ENCODE measurements around the gene FN3KRP.
"Not testable (repeated sequence)": the region's sequence is repeated elsewhere in the genome, so short reads cannot be mapped to it uniquely, and the experiment has no call there.

Gene FN3KRP

DNA sequence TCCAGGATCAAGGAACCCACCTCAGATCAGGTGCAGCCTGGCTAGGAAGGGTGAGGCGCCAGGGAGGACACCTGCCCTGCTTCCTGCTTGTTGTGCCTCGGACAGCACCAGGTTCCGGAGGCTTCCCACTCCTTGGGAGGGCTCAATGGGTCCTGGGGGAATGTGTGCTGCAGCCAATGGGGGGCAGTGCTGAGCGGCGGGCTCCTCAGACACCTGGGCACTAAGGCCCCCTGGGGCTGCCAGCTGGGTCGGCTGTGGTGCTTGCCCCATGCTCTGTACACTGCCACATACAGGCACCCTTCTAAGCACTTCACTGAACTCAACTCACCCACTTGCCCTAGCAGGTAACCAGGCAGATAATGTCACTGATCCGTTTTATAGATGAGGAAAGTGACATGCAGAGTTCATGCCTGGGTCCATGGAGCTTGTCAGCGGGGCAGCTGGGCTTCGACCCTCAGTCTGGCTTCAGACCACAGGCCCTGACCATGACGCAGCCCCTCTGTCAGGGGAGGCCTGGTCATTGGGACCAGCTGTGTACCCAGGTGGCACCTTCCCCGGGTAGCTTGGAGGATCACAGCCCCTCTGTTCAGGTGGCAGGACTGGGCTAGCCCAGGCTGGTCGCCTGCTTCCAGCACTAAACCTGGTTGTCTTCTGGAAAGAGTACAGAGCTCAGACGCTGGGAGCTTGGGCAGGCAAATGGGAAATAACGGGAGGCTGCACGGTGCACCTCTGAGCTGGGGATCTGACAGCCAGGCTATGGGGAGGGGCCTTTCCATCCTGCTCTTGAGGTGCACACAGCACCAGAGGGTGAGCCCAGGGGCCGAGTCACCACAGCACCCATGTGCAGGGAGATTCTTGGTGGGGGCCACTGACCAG lies 27.1 kb downstream of the FN3KRP start:
- no peak for DNase-seq (ENCODE audit: low read depth)

DNA sequence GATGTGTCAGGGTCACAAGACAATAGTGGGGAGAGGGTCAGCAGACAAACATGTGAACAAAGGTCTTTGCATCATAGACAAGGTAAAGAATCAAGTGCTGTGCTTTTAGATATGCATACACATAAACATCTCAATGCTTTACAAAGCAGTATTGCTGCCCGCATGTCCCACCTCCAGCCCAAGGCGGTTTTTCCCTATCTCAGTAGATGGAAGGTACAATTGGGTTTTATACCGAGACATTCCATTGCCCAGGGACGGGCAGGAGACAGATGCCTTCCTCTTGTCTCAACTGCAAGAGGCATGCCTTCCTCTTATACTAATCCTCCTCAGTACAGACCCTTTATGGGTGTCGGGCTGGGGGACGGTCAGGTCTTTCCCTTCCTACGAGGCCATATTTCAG lies 28.2 kb downstream of the FN3KRP start:
- not testable (repeated sequence) for DNase-seq (ENCODE audit: low read depth)

DNA sequence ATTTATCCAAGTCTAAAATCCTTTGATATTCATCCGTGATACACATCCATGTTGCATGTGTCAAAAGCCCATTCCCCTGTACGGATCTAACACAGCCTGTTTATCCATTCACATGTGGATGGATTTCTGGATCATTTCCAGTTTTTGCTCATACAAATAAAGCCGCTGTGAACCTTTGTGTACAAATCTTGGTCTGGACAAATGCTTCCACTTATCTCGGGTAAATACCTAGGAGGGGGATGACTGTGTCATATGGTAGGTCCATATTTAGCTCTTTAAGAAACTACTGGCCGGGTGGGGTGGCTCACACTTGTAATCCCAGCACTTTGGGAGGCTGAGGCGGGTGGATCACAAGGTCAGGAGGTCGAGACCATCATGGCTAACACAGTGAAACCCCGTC lies 29.0 kb downstream of the FN3KRP start:
- no peak for DNase-seq (ENCODE audit: low read depth)

DNA sequence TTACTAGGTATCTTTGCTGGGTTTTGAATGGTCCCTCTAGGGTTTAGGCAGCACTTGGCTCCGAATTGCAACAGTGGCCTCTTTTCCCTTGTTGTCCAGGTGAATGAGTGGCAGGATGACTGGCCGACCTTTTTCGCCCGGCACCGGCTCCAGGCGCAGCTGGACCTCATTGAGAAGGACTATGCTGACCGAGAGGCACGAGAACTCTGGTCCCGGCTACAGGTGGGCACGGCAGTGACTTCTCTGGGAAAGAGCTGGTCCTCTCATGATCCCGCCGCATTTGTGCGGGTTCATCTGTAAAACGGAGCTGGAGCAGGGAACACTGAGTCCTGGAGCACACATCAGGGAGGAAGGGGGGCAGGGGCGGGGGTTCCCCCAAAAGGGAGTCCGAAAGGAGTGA lies 32.2 kb downstream of the FN3KRP start:
- no peak for DNase-seq (ENCODE audit: low read depth)

DNA sequence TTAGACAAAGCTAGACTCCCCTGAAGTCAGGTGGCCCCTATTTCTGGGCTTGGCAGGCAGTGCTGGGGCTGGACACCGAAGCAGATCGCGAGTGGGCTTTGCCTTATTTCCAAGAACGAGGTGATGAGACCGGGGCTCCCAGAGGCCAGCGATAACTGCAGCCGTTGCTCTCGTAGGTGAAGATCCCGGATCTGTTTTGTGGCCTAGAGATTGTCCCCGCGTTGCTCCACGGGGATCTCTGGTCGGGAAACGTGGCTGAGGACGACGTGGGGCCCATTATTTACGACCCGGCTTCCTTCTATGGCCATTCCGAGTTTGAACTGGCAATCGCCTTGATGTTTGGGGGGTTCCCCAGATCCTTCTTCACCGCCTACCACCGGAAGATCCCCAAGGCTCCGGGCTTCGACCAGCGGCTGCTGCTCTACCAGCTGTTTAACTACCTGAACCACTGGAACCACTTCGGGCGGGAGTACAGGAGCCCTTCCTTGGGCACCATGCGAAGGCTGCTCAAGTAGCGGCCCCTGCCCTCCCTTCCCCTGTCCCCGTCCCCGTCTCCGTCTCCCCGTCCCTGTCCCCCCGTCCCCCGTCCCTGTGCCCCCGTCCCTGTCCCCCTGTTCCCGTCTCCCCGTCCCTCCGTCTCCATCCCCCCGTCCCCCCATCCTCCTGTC lies 33.9 kb downstream of the FN3KRP start:
- no peak for DNase-seq (ENCODE audit: low read depth)

GRCh38 chr17:82751171-82751570 lies 34.7 kb downstream of the FN3KRP start:
- no peak for DNase-seq (ENCODE audit: low read depth)

- DNase-seq (ENCODE audit: low read depth) = peak; percentile 26
Measured at GRCh38 chr17:82751571-82752370, 35.3 kb downstream of the FN3KRP start, which contains the start of gene TBCD. TSS of gene TBCD (plus strand) at chr17:82752065. CDS start at chr17:82752194, 129 bp downstream.

- no peak for DNase-seq (ENCODE audit: low read depth)
Measured at GRCh38 chr17:82752371-82753200, 36.1 kb downstream of the FN3KRP start.

DNA sequence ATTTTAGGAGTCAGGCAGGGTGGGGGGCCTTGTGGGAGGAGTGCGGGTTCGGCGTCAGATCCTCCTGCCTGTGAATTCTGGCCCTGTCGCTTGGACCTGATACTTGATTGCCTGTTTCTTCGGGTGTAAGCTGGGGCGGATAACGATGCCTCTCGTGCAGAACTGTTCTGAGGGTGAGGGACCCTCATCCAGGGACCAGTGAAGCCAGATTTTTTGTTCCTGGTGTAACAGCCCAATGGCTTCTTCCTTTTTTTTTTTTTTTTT lies 36.6 kb downstream of the FN3KRP start:
- no peak for DNase-seq (ENCODE audit: low read depth)

GRCh38 chr17:82754297-82755208 lies 38.0 kb downstream of the FN3KRP start:
- DNase-seq (ENCODE audit: low read depth) = no peak

DNA sequence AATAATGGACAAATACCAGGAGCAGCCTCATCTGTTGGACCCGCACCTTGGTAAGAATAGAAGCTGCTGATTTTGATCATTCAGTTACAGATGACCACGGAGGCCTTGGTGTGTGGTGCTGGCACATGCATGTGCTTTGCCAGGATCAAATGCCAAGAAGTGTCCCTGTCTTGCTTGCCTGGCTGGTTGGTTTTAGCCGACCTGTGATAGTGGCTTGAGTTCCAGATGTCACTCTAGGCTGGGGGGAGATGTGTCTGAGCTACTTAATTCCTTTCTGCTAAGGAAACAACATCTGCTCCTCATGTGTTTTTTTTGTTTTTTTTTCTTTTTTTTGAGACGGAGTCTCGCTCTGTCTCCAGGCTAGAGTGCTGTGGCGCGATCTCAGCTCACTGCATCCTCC lies 39.7 kb downstream of the FN3KRP start:
- no peak for DNase-seq (ENCODE audit: low read depth)

DNA sequence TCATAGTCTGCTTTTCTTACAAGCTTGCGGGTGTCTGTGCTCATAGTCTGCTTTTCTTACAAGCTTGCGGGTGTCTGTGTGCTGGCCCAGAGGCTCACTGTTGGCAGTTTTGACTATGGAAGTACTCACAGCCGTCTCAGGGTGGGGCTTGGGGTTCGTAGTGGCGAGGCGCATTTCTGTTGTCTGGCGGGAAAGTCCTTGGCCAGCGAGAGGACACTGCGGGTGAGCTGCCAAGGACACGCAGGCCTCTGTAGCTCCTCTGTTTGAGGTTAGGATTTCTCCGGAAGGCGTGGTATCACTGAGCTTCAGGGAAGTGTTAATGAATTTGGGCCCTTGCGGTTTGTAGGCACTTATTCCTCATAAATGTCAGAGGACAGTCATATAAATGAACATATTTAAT lies 48.9 kb downstream of the FN3KRP start:
- no peak for DNase-seq (ENCODE audit: low read depth)

GRCh38 chr17:82767041-82767754 lies 50.7 kb downstream of the FN3KRP start:
- DNase-seq (ENCODE audit: low read depth) = no peak

DNA sequence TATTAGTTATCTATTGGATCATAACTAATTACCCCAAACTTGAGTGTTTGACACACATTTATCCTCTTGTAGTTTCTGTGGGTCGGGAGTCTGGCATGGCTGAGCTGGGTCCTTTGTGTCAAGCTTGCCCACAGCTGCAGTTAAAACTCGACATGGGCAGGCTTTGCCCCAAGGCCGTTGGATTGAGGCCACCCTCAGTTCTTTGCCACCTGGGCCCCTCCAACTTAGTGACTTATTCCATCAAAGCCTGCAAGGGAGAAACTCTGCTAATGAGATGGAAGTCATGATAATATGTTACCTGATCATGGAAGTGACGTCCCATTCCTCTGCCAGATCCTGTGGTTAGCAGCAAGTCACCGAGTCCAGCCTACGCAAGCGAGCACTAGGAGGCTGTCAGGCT lies 52.5 kb downstream of the FN3KRP start:
- DNase-seq (ENCODE audit: low read depth) = no peak

DNA sequence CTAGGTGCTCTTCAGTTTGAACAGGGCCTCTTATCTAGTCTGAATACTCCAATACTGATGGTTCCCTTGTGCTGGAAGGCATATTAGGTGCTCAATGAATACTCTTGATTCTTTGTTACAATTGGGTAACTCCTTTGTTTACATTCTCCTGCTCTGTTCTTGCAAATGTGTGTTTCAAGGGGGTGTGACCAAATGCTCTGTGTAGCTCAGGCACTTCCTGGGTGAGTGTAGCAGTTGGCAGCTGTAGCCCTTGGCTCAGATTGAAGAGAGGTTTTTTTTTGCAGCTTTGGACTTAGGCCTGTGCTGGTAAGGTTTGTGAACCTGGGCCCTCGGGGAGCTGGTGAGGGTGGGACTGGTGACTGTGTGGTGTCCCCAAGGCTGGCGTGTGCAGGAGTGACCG lies 55.5 kb downstream of the FN3KRP start:
- peak; percentile 30 for DNase-seq (ENCODE audit: low read depth)

DNA sequence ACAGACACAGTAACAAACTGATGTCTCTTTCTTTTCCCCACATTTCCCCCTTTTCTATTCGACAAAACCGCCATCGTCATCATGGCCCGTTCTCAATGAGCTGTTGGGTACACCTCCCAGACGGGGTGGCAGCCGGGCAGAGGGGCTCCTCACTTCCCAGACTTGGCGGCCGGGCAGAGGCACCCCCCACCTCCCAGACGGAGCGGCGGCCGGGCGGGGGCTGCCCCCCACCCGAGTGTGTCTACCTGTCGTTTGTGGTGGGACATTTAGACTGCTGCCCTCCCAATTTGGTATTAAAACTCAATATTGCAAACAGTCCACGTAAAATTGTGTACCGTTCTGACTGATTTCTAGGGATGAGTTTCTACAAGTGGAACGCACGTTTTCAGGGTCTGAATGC lies 58.0 kb downstream of the FN3KRP start:
- not testable (repeated sequence) for DNase-seq (ENCODE audit: low read depth)

DNA sequence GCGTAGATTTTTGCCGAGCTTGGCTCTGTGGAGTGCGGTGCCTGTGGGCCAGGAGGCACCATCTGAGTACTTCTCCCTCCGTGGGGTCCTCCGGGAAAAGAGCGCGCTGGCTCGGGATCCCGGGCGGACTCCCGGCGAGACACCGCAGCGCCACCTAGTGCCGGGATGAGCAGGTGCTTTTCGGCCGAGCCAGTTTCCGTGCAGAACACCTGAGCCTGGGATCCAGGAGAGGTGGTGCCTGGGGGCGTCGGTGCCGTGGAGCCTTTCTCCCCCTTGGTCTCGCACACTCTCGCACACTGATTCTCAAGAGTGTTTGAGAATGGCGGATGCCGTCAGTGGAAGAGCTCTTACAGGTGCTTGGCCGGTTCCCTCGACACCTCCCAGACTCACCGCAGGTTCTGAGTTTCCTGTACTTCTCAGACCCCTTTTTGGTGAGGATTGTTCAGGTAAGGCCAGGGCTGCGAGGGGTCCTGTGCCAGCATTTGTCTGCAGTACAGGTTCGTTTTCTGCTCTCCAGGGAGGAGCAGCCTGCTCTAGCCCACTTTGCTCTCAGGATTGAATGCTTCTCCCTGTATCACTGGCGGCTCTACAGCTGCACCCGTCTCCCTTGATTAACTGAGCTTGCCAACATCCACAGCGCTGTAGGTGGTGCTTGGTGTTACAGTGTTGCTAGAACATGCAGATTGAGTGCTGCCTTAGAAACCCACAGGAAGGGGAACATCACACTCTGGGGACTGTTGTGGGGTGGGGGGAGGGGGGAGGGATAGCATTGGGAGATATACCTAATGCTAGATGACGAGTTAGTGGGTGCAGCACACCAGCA lies 58.7 kb downstream of the FN3KRP start:
- no peak for DNase-seq (ENCODE audit: low read depth)

GRCh38 chr17:82776454-82776853 lies 59.9 kb downstream of the FN3KRP start:
- no peak for DNase-seq (ENCODE audit: low read depth)
